Measurements from ENCODE around the gene PRKACB. TPM values are rescaled to one million over a fixed set of nuclear protein-coding genes. Genes with fewer than 3 reads are reported as not detected.

Gene PRKACB
- total and polyA plus RNA-seq, 2 experiments from 2014 or later = 14.6 to 28.0 TPM

- no peak for TF ChIP-seq ZNF462 (CRISPR knock-in tag; IDR thresholded peaks at IDR 0.05)
- no peak for TF ChIP-seq EZH2 (IDR thresholded peaks at IDR 0.05; ENCODE audit: low read depth, unreplicated experiment)
- no peak for TF ChIP-seq ZNF331 (CRISPR knock-in tag; IDR thresholded peaks at IDR 0.05; ENCODE audit: low read depth)
- TF ChIP-seq, protein P1, sequence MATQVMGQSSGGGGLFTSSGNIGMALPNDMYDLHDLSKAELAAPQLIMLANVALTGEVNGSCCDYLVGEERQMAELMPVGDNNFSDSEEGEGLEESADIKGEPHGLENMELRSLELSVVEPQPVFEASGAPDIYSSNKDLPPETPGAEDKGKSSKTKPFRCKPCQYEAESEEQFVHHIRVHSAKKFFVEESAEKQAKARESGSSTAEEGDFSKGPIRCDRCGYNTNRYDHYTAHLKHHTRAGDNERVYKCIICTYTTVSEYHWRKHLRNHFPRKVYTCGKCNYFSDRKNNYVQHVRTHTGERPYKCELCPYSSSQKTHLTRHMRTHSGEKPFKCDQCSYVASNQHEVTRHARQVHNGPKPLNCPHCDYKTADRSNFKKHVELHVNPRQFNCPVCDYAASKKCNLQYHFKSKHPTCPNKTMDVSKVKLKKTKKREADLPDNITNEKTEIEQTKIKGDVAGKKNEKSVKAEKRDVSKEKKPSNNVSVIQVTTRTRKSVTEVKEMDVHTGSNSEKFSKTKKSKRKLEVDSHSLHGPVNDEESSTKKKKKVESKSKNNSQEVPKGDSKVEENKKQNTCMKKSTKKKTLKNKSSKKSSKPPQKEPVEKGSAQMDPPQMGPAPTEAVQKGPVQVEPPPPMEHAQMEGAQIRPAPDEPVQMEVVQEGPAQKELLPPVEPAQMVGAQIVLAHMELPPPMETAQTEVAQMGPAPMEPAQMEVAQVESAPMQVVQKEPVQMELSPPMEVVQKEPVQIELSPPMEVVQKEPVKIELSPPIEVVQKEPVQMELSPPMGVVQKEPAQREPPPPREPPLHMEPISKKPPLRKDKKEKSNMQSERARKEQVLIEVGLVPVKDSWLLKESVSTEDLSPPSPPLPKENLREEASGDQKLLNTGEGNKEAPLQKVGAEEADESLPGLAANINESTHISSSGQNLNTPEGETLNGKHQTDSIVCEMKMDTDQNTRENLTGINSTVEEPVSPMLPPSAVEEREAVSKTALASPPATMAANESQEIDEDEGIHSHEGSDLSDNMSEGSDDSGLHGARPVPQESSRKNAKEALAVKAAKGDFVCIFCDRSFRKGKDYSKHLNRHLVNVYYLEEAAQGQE (IDR thresholded peaks at IDR 0.05; ENCODE audit: unreplicated experiment) = no peak
- no peak for TF ChIP-seq POLR2AphosphoS5 (IDR thresholded peaks at IDR 0.05; ENCODE audit: low read depth)
- no peak for TF ChIP-seq JUNB (IDR thresholded peaks at IDR 0.05; ENCODE audit: unreplicated experiment)
Measured at GRCh38 chr1:84214115-84214956, 70.3 kb downstream of the PRKACB start (continued).

Measured in GM23338 (cell line).